NT2/D1 (cell line): Measurements from ENCODE around the gene DENND5B.

Experiments used
- SUZ12 ChIP-seq: IDR thresholded peaks from 2 replicates; pipeline ENCODE4 v1.6.1; 2011; ENCODE audit not compliant: insufficient read length, insufficient read depth; ENCODE audit errors: extremely low read depth
- YY1 ChIP-seq: IDR thresholded peaks from 2 replicates; pipeline ENCODE4 v1.6.1; 2011; ENCODE audit not compliant: insufficient read length, insufficient read depth
- ZNF274 ChIP-seq: IDR thresholded peaks from 2 replicates; pipeline ENCODE4 v1.6.1; 2011; ENCODE audit warnings: mild to moderate bottlenecking, low read depth, low read length

- TF ChIP-seq YY1, result no peak
- no peak for TF ChIP-seq ZNF274
- TF ChIP-seq SUZ12, result no peak
Observed at GRCh38 chr12:31405021-31405420, 185.9 kb downstream of the DENND5B start.
